HG02970 (cell line): ENCODE measurements around the gene CYTH1.
A peak's percentile ranks its signal among the peaks of the same experiment; 100 is the strongest.

Experiments used
- ATAC-seq: cut with Tn5 transposase; IDR thresholded peaks from one replicate; pipeline ENCODE4 v1.9.1; 2021; ENCODE audit warnings: mild to moderate bottlenecking, moderate library complexity, moderate number of reproducible peaks; ENCODE audit not compliant: unreplicated experiment, low FRiP score

The CYTH1 gene

GRCh38 chr17:78718575-78719208 is 63.4 kb downstream of the CYTH1 start:
- no peak for ATAC-seq

DNA sequence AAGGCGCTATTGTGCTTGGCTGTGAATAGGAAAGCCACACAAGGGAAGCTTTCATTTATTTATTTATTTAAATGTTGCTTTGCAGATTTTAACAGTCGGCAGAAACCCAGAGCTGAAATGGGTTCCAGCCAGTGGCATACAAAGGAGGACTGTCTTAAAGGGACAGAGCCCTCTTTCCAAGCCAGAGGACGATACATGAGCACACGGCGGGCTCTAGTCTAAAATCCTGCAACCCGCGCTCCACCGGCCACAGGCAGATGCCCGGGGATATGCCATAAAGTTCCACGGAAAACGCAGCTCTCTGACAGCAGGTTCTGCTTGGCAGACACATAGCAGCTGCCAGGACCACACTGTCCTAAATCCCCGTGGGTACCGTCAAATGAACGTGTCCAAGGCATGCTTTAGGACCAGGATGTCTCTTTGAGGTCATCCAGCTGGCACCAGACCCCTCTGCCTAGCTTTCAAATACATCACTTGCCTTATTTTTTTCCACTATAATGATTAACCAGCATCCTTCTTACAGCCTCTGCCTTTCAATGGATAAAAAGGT is 64.6 kb downstream of the CYTH1 start:
- no peak for ATAC-seq

DNA sequence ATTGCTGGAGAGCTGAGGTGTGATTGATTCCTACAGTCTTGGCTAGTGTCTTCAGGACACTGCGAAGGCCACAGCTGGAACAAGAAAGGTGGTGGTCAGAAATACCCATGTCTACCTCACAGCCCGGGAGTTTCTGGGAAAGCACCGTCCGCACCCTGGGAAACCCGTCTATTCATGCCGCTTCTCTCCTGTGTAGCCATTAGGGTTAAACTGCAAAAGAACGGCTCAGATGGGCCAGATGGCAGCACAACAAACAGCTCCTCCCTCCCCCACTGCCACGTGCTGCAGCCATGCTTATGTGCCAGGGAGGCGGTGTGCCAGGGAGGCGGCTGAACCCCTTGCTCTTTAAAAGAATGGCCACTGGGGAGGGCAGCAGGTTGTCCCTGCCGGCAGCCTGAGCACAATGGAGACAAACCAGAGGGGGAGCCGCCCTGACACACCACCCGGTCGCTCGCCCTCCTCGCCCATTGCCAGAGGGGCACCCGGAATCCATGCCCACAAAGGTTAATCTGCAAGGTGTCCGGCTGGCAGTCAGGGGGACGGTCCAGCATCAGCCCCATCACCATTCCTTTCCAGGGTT is 65.2 kb downstream of the CYTH1 start:
- no peak for ATAC-seq

- no peak for ATAC-seq
Measured at GRCh38 chr17:78716292-78716691, 65.8 kb downstream of the CYTH1 start.

- no peak for ATAC-seq
Measured at GRCh38 chr17:78715876-78716275, 66.2 kb downstream of the CYTH1 start.

DNA sequence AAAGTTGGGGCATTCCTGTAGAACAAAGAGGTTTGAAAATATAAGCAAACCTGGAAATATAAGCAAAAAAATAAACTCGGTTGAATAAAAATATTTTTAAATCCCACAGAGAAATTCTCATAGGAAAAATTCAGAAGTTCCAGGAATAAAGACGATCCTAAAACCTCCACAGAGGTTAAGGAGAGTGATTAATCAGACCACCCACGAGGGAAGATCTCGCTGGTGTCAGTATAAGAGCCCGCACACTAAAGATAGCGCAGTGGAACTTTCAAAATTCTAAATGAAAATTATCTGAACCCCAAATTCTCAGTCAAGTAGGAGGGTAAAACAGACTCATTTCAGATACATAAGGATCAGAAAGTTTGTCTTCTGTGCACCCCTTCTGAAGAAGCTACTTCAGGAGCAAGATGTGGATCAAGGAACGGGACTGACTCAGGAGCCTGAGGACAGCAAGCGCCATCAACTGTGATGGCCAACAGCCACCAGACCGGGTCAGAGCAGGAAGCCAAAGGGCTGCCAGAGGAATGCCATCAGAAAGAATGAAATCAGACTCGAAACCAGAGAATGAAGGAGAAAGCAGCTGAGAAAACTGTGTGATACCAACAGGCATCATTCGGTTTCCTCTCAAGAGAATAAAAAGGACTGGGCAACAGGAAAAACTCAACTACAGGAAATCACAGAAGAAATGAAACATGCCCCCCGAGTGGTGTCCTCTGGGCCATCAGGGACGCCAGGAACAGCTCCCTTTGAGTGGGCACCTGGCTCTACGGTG is 66.9 kb downstream of the CYTH1 start:
- no peak for ATAC-seq

DNA sequence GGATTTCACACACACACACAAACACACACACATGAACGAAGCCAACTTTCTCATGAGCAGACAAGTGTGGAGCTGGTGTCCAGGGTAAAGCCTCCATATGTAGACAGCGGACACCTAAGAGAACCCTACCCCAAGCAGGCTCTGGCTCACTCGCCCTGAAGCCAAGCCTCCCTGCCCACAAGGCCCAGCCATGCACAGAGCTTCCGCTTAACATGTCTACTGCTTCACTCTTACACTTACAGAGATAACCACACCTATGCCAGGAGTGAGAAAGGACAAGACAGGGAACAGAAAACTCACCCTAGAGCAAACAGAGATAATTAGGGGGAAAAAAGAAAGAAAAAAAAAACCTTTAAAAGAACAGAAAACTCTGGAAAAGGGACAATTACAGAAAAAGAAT is 67.5 kb downstream of the CYTH1 start:
- ATAC-seq = no peak

- ATAC-seq = no peak
Measured at GRCh38 chr17:78712043-78712442, 70.0 kb downstream of the CYTH1 start.

GRCh38 chr17:78710607-78711006 is 71.5 kb downstream of the CYTH1 start:
- ATAC-seq = no peak

- ATAC-seq = no peak
Measured at GRCh38 chr17:78709751-78710181, 72.3 kb downstream of the CYTH1 start.

DNA sequence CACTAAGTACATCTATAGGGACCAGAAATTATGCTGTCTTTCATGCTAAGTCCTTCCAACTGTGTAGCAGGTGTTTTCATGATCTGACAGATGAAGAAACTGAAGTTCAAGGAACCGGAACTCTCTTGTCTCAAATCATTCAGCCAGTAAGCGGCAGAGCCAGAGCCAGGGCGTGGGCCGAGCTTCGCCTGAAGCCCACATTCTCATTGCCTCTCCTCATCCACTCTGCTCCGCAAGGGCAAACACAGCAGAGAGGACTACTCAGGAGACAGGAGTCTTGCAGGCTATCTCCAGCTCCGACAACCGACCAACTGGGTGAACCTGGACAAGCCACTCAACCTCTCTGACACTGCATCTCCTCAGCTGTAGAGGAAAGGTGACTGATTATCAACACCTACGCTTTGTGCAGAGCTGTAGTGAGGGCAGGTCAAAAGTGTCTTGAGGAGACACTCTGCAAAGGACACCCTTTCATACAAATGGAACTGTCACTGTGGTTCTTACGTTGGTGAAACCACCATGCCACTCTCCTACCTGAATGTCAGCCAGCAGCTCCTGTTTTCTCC is 72.9 kb downstream of the CYTH1 start:
- peak; percentile 43 for ATAC-seq

GRCh38 chr17:78708510-78708973 is 73.5 kb downstream of the CYTH1 start:
- ATAC-seq = peak; percentile 41

DNA sequence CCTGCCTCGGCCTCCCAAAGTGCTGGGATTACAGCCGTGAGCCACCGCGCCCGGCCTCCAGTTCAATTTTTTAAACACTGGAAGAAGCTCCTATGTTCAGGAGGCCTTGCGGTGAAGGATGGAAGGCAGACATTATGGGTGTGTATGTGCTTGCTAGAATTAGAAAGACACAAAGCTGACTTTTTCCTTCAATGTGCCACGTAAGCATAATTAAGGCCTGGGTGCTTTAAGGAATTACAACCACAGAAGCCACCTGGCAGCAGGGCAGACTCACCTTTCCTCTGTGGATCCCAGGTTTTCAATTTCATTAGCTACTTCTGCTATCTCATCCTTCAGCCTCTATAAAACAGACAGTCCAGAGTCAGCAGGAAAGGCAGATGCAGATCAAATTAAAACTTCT is 74.2 kb downstream of the CYTH1 start:
- no peak for ATAC-seq

DNA sequence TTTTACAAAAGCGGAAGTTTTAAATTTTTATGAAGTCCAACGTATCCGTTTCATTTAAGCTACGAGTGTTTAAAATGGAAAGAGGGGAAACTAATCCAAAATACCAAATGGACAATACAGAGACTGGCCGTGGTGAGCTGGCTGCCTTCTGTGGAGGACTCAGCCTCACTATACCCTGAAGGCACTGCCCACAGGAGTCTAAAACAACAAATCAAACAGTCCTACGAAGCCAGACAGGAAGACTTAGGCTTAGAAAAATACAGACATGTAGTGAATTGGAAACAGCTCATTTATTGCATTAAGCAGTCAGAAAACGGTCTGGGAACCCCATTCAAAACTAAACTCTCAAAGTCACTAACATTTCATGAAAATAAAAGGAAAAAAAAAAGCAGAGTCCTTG is 75.1 kb downstream of the CYTH1 start:
- no peak for ATAC-seq

- ATAC-seq = no peak
Measured at GRCh38 chr17:78706271-78706915, 75.7 kb downstream of the CYTH1 start.

GRCh38 chr17:78705071-78705470 is 77.0 kb downstream of the CYTH1 start:
- ATAC-seq = no peak

GRCh38 chr17:78704594-78704993 is 77.5 kb downstream of the CYTH1 start:
- no peak for ATAC-seq

GRCh38 chr17:78697554-78698343 is 84.3 kb downstream of the CYTH1 start:
- no peak for ATAC-seq

- ATAC-seq = no peak
Measured at GRCh38 chr17:78697122-78697521, 85.0 kb downstream of the CYTH1 start.
